Lower leg skin (tissue), 4 donors: ENCODE measurements around the gene SPEF1. TPM values are rescaled to one million over a fixed set of nuclear protein-coding genes. Genes with fewer than 3 reads are reported as not detected.

Experiments
- DNase-seq, 2 donors: peaks; one replicate each; pipeline ENCODE4 v3.0.0-alpha.2; 2019; ENCODE audit warnings: low spot score in 2 of 2
- H3K4me3 ChIP-seq: fragments of 200-600 bp; sonication (generic); 2 replicates; pipeline ENCODE4 v1.5.1; 2017; ENCODE audit warnings: mild to moderate bottlenecking, low read depth; ENCODE audit not compliant: poor library complexity, severe bottlenecking
- POLR2A ChIP-seq, 2 donors: fragments of 450-650 bp; IDR thresholded peaks; one replicate each; pipeline ENCODE4 v1.6.1; 2016 to 2017; ENCODE audit warnings: antibody characterized with exemption in 2 of 2, mild to moderate bottlenecking in 1 of 2, moderate library complexity in 1 of 2
- WGBS, 2 donors: methylation state at CpG; one replicate each; pipeline ENCODE4 v1.1.5; 2018; 5-methylcytosine and 5-hydroxymethylcytosine counted together
- intact Hi-C: fragments of 100-400 bp; cut with DNase I; formaldehyde crosslinking; loops from one replicate; pipeline ENCODE4 v1.15.0; 2023; ENCODE audit warnings: low total_unique reads
- total RNA-seq, 4 donors: library from RNA; depleted of rRNA; stranded (reverse); fragments of >200 nt; gene quantifications; one replicate each; pipeline ENCODE4 v1.1.0, GENCODE V29; 2016
- TF ChIP-seq, protein P1 (sequence below), 3 donors: fragments of 450-650 bp; IDR thresholded peaks; one replicate each; pipeline ENCODE4 v1.5.1; 2016; ENCODE audit warnings: antibody characterized with exemption in 3 of 3, mild to moderate bottlenecking in 3 of 3, moderate library complexity in 2 of 3

SPEF1 gene
- total RNA-seq, 4 donors from 2014 or later: 0.13 TPM; not detected in 3

DNA sequence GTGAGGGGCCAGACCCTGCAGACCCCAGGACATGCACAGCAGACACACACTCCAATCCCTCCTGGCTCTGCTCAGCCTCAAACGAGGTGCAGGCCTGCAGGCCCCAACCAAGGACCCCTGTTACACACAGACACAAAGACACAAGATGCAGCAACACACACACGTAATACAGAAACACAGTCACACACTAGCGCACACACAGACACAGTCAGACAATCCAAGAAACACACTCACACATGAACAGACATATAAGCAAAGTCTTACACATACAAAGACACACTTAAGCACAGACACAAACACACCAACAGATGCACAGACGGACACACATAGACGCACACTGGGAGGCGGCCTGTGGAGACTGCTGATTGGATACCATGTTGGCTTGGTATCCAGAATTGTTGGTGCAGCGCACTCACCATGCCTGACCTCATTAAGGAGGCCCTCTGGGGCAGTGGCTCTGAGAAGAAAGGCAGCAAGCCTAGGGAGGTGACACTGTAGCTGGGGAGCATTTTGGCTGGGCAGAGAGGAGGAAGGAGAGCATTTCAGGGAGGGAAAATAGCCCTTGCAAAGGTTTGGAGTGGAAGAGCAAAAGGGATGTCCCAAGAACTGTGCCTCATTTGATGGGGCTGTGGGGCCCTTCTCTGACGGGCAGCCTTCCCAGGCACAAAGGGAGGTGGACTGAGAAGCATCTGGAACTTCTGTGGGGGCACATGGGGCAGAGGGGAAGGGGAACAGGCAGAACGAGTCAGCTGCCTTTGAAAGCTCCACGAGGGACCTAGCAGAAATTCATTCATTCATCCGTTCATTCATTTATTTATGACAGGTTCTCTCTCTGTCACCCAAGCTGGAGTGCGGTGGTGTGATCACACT, 50.2 kb downstream of the SPEF1 start:
- WGBS, 2 donors: 83 to 84% methylated on average over 12 of the region's 12 CpGs
- intact Hi-C loops: no loop called here

DNA sequence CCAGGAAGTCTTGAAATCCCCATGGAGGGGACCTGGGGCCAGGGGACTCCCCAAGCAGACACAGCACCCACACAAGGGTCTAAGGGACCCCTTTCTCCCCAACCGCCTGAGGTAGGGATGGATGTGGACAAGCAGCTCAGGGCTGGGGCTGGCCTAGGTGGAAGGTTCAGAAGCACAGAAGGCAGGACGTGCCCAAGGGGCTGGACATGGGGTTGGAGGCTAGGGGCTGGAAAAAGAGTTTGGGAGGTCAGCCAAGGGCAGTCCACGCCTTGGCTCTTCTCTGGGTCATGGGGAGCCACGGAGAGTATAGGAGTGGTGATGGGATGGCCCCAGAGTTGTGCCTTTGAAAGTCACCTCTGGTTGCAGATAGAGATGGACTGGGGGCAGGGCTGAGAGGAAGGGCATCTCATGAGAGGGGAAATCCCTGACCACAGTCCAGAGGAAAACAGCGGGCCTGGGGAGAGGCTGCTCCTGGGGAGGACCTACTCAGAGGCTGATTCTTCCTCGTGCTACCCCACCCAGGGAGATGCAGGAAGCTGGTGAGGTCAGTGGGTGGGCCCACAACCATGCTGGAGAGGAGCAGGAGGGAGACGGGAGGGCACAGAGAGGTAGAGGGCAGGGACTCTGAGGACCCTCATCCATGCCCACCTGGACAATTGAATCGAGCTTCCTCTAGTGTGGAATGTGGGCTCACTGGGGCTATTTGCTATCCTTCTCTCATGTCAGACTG, 51.3 kb downstream of the SPEF1 start:
- intact Hi-C loops: no loop called here
- no peak for TF ChIP-seq POLR2A (IDR thresholded peaks at IDR 0.05)
- TF ChIP-seq, protein P1, sequence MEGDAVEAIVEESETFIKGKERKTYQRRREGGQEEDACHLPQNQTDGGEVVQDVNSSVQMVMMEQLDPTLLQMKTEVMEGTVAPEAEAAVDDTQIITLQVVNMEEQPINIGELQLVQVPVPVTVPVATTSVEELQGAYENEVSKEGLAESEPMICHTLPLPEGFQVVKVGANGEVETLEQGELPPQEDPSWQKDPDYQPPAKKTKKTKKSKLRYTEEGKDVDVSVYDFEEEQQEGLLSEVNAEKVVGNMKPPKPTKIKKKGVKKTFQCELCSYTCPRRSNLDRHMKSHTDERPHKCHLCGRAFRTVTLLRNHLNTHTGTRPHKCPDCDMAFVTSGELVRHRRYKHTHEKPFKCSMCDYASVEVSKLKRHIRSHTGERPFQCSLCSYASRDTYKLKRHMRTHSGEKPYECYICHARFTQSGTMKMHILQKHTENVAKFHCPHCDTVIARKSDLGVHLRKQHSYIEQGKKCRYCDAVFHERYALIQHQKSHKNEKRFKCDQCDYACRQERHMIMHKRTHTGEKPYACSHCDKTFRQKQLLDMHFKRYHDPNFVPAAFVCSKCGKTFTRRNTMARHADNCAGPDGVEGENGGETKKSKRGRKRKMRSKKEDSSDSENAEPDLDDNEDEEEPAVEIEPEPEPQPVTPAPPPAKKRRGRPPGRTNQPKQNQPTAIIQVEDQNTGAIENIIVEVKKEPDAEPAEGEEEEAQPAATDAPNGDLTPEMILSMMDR (IDR thresholded peaks at IDR 0.05): no peak
- H3K4me3 ChIP-seq: no peak overlapping the region
- no peak for DNase-seq
- 63 to 67% methylated on average over 7 to 8 of the region's 8 CpGs for WGBS, 2 donors

More for the DNA sequence above, 50.2 kb downstream of the SPEF1 start:
- DNase-seq: no peak
- H3K4me3 ChIP-seq: no peak overlapping the region
- no peak for TF ChIP-seq POLR2A (IDR thresholded peaks at IDR 0.05)
- TF ChIP-seq, protein P1 (IDR thresholded peaks at IDR 0.05): no peak

DNA sequence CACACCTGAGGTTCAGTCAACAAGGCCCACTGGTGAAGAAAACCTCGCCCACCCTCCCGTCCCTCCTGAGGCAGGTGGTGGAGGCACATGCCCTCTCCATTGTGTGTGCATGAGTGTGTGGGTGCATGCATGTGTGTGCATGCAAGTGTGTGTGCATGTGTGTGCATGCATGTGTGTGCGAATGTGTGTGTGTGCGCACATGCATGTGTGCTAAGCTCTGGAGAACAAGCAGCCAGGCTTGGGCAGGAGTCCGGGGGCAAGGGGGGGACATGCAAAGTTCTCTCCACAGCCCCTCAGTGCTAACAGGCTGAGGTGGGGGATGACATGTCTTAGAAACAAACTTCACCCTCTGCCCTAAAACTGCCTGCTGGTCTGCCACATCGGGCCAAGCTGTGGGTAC, 51.9 kb downstream of the SPEF1 start:
- WGBS, 2 donors: 83 to 91% methylated on average over 4 to 6 of the region's 6 CpGs
- TF ChIP-seq, protein P1 (IDR thresholded peaks at IDR 0.05): no peak
- TF ChIP-seq POLR2A (IDR thresholded peaks at IDR 0.05): no peak
- intact Hi-C loops: no loop called here
- DNase-seq: no peak
- H3K4me3 ChIP-seq: no peak overlapping the region

DNA sequence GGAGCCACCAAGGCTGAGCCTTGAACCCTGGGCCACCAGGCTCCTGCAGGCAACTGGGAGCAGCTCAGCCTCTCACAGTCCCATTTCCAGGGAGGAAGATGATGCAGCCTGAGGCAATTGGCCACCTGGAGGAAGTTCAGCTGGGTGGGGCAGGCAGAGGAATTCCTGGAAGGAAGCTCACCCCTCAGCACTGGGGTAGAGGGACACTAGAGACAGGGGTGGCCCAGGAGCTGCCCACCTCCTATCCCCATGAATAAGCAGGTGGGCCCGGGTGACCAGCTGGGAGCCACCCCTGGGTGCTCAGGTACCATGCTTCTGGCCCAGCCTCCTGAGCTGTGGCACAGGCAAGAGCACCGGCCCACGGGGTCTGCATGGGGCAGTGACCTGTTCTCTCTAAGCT, 52.4 kb downstream of the SPEF1 start:
- 86% methylated on average over 3 of the region's 3 CpGs; no CpG with 5 or more reads in 1 of the 2 donors for WGBS, 2 donors
- TF ChIP-seq POLR2A (IDR thresholded peaks at IDR 0.05): no peak
- TF ChIP-seq, protein P1 (IDR thresholded peaks at IDR 0.05): no peak
- DNase-seq: no peak
- no peak overlapping the region for H3K4me3 ChIP-seq
- intact Hi-C loops: no loop called here

DNA sequence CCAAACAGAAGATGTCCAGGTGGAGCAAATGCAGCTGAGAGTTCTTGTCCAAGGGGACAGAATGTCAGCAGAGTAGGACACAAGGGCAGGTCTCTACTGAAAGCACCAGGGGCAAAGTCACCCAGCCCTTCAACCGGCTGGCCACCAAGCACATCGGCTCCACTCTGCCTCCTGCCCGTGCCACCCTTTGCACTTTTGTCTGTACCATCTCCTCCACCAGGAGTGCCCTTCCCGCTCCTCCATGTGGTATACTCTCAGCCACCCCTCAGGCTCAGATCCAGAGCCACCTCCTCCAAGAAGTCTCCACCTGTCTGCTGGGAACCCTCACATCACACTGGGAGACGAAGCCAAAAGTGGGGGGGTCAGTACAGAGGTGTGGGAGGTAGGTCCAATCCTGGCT, 52.9 kb downstream of the SPEF1 start:
- intact Hi-C loops: no loop called here
- 89 to 92% methylated on average over 5 of the region's 5 CpGs for WGBS, 2 donors
- DNase-seq: no peak
- no peak for TF ChIP-seq POLR2A (IDR thresholded peaks at IDR 0.05)
- TF ChIP-seq, protein P1 (IDR thresholded peaks at IDR 0.05): no peak
- no peak overlapping the region for H3K4me3 ChIP-seq

Other genes starting within 250 kb of the SPEF1 start
- not detected for gene GFRA4, start 118.0 kb downstream of the SPEF1 start, total RNA-seq
- gene ADAM33, start 99.4 kb downstream of the SPEF1 start, total RNA-seq: 10 to 100 TPM in 2 of 4 donors, 1 to 10 TPM in 2; 8.0 to 13.7 (median 11.1) TPM
- 1 to 10 TPM in 3 of 4 donors, under 1 TPM in 1; 0.42 to 2.9 (median 1.0) TPM for gene SIGLEC1, start 68.8 kb downstream of the SPEF1 start, total RNA-seq
- gene HSPA12B, start 48.8 kb downstream of the SPEF1 start, total RNA-seq: 1 to 10 TPM; 4.0 to 6.0 (median 5.7) TPM
- 10 to 100 TPM in 3 of 4 donors, 1 to 10 TPM in 1; 9.7 to 21.8 (median 15.5) TPM for gene ADISSP, start 13.7 kb downstream of the SPEF1 start, total RNA-seq
- 100 to 1,000 TPM in 2 of 4 donors, 10 to 100 TPM in 2; 94.4 to 109 (median 99.8) TPM for gene CENPB, start 5.3 kb upstream of the SPEF1 start, total RNA-seq
- gene CDC25B, start 14.9 kb upstream of the SPEF1 start, total RNA-seq: 10 to 100 TPM; 13.5 to 23.2 (median 18.5) TPM
- 10 to 100 TPM in 2 of 4 donors, 1 to 10 TPM in 2; 7.7 to 16.8 (median 10.5) TPM for gene AP5S1, start 39.1 kb upstream of the SPEF1 start, total RNA-seq
- 10 to 100 TPM; 17.2 to 28.2 (median 27.1) TPM for gene MAVS, start 65.4 kb upstream of the SPEF1 start, total RNA-seq
- 10 to 100 TPM; 35.7 to 44.1 (median 42.3) TPM for gene PANK2, start 107.9 kb upstream of the SPEF1 start, total RNA-seq
- 10 to 100 TPM; 16.8 to 22.2 (median 19.2) TPM for gene RNF24, start 234.1 kb upstream of the SPEF1 start, total RNA-seq